GM19193 (cell line): Measurements from ENCODE around the gene TSPAN10.

Experiments
- POLR2A ChIP-seq: IDR thresholded peaks from 4 replicates; pipeline ENCODE4 v1.6.1; 2011; ENCODE audit not compliant: insufficient read depth, insufficient read length; ENCODE audit errors: extremely low read depth

TSPAN10 gene

DNA sequence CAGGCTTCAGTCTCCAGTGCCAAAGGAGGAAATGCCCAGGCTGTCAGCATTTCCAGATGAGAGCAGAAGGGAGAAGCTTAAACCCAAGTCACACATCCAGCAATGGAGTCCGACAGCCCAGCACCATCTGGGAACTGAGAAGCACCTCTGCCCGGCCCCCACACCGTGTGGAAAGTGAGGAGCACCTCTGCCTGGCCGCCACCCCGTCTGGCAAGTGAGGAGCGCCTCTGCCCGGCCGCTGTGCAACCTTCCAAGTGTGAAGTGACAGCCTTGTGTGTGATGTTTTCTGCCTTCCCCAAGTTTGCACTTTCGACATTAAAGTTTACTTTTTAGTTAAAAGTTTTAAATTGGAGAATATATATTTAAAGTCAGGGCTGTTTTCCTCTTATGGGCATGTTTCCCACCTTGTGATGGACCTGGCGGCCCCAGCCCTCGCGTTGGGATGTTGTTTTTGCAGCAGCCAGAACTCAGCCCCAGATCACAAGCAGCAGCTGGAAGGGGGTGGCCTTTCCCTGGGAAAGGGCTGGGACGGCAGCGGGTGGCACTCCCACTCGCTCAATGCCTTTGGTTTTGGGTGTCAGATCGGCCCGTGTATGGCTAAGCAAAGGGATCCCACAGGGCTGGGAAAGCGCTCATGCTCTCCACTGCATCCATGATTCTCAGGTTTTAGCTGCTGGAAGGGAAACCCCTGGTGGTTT, 36.7 kb downstream of the TSPAN10 start:
- TF ChIP-seq POLR2A, result no peak

DNA sequence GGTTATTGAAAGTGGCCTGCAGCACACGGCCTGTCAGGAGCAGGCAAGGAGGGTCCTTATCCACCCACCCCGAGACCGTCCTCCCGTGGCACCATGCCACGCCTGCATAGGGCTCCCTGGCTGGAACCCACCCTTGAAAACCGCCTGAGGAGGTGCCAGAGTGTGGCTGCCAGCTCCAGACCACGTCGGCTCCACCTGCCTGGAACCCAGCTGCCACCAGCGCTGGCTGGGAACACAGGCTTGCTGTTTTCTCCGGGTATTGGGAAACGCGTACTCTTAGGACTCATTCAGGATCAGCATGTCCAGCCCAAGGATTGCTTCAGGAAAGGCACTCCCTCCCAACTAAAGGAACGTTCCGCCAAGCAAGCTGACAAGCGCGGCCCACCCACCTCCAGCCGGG, 39.9 kb downstream of the TSPAN10 start:
- no peak for TF ChIP-seq POLR2A

DNA sequence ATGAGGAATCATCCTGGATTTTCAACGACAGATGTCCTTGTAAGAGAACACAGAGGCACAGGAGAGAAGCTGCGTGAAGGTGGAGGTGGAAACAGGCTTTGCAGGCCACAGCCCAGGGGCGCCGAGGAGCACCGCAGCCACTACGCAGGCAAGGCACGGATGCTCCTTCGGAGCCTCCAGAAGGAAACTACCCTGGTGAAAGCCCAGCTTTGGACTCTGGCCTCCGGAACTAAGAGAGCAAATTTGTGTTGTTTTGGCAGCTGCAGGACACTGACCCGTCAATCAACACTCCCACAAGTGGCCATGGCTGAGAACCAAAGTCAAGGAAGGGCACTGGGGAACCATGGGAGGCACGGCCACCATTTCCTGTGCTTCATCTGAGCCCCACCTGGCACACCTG, 43.2 kb downstream of the TSPAN10 start:
- TF ChIP-seq POLR2A, result no peak

DNA sequence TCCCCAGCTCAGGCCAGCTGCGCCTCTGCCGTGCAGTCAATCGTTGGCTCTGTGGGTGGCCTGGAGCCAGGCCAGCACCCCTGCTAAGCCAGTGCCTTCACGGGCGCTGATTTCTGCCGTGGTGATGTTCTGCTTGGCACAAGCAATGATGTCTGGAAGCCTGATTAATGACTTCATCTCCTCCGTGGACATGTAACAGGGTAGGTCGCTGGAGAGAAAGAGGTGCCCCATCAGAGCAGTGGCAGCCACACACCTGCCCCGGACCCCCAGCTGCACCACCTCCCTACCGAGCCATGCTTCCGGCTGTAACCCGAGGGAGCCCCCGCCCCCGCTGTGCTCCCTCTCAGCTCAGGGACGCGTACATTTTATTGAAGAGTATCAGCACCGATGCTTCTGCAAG, 44.7 kb downstream of the TSPAN10 start:
- TF ChIP-seq POLR2A, result no peak

DNA sequence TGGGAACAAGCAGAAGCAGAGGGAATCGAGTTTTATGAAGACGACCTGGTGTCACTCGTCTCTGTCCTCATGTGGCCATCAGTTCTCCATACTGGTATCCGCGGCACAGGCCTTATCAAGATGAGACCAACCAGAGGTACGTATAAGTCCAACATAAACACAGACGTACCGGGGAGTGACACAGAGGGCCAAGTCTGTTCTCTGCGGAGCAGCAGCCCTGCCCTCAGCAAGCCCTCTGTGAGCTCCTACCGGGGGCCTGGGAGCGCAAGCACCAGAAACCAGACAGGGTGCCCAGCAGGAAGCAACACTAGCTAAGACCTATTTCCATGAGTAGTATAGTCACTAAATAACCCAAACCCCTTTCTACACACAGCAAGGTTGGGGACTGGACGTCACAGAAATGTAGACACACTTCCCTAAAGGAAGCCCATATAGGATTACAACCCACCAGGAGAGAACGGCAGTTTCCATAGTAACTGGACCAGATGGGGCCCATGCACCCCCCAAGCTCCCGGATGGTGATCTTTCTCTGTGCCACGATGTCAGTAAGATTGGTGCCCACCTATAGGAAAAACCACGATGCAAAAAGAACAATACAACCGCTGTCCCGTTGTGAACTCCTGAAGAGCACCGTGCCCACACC, 45.7 kb downstream of the TSPAN10 start:
- TF ChIP-seq POLR2A, result no peak

DNA sequence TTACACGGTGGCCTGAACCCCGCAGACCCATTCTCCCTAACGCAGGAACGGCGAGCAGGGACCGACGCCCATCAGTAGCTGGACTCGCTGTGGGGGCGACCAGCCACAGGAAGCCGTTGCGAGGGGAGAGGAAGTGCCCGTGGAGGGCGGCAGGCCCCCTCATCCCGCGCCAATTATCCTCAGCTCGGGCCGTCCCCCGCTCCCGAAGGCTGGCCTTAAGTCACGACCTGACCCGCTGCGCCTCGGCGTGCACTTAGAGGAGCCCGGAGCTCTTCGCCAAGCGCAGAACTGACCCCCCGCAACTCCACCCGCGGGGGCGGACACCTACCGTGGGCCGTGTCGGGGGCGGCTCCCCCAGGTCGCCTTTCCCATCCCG, 46.2 kb downstream of the TSPAN10 start:
- no peak for TF ChIP-seq POLR2A

DNA sequence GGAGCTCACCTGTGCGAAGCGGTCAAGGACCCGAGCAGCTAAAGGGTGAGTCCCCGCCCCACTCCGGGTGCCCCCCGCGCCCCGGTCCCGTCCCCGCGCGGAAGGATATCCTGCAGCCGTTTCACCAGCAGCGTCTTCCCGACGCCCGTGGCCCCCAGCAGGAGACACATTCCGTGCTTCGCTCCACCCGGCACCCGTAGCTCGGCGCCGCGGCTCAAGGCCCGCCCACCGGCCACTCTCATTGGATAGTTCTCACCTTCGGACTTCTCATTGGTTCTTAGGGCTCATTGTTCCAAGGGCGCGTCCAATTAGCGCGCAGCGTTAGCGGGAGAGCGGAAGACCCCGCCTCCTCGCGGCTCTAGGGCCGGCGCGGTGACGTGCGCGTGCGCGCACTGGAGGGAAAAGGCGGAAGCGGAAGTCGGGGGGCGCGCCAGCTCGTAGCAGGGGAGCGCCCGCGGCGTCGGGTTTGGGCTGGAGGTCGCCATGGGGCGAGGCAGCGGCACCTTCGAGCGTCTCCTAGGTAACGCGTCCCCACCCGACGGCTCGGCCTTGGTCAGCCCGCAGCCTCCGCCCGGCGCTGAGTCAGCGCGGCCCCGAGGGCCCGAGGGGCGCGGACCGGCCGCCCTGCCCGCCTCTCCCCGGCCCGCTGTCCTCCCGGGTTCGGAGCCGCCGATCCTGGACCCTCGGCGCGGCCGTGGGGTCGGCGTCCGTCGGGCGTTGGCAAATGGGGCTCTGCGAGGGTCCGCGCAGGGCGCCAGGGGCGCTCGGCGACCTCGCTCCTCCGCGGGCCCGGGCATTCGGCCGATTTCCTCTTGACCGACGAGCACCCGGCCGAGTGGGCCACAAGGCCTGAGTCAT, 46.8 kb downstream of the TSPAN10 start, which contains the start of the genes ARL16 and HGS:
Gene ARL16, minus strand, starts transcription at position 214 of the 858 bp plus-strand sequence. Its CDS starts 44 bp downstream, at position 170.
Gene HGS, plus strand, starts transcription at position 428 of the 858 bp plus-strand sequence. Its CDS starts 56 bp downstream, at position 484.
- TF ChIP-seq POLR2A, result peak; percentile 76

DNA sequence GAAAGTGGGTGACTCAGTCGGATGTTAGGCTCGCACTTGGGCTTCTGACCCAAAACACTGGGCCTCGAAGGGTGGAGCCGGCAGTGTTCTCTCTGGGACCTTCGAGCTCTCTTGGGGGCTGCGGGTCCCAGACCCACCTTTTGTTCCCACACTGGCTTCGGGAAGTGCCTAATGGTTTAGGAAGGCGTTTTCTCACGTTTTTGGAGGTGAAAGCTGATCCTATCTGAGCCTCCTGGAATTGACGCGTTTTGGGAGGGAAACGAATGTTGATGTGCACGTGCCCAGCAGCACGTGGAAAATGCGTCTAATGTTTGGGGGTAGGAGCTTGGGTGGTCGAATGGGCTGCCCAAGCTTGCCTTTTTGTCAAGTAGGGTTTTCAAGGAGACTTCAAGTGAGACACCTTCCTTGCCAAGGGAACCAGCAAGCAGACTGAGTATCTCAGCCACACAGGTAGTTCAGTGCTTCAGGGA, 47.5 kb downstream of the TSPAN10 start:
- no peak for TF ChIP-seq POLR2A

DNA sequence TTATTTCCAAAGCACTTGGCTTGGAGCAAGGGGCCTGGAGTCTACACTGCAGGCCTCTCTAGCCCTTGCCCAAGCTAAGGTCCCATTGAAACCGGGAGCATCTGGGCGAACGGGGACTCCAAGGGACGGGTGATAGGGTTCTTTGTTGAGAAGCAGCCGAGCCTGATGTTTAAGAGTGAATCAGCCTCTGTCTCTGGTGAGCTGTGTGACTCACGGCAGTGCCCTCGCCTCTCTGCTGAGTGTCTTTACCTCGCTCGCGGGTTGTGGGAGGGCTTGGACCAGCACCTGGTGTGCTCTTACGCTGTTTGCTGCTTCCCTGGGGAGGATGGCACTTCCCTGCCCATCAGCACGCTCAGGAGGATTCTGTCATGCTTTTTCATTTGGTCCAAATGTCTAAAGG, 48.1 kb downstream of the TSPAN10 start:
- no peak for TF ChIP-seq POLR2A

DNA sequence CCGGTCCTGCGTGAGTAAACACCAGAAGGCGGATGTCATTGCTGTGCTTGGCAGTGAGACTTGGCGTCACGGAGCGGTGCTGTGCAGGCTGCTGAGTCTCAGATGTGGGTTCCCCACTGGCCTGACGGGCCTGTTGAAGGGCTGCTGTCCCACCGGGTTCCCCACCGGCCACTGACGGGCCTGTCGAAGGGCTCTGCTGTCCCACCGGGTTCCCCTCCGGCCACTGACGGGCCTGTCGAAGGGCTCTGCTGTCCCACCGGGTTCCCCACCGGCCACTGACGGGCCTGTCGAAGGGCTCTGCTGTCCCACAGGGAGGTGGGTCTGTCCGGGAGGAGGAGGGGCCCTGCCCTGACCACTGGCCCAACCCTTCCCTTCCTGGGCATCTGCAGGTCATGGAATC, 49.6 kb downstream of the TSPAN10 start:
- no peak for TF ChIP-seq POLR2A

DNA sequence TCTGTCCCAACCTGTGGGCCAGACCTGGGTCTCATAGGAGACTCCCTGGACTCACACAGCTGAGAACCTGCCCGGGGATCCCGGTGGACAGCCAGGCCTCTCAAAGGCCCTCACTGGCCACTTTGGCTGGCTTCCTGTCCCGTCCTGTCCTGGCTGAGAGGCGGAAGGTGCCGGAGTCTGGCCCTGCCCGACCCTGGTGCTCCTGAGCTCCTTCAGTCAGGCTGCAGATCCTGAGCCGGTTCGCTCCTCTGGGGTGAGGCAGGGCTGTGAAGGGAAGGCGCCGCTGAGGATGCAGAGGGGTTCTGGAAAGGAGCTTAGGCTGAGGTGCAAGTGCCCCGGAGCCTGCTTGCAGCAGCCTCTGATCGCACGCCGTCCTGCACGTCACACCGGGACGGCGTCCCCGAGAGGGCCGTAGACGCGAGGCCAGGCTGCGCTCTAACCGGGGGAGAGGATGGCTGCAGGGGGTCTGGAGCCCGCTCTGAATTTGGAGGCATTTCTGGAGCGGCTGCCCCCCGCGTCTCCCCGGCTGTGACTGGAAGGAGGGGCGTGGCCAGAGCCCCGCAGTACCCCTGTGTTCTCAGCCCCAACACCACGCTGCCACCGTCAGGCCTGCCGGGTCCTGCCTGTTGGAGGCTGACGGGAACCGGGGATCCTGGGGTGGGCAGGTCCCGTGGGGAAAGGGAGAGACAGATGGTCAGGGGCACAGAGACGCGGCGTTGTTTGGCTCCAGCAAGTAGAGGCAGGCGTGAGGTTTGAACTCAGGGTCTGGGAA, 51.0 kb downstream of the TSPAN10 start:
- no peak for TF ChIP-seq POLR2A

DNA sequence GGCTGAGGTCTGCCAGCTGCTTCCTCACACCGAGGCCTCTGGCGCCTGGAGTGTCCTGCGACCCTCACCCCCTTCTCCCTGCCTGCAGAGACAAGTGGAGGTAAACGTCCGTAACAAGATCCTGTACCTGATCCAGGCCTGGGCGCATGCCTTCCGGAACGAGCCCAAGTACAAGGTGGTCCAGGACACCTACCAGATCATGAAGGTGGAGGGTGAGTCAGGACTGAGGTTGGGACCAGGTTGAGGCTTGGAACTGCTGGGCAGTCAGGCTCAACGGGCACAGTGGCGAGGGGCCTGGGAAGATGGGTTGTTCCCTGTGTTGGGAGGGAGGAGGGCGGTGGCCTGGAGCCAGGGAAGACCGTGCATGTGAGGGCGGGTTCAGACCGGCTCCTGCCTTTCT, 51.6 kb downstream of the TSPAN10 start:
- no peak for TF ChIP-seq POLR2A

DNA sequence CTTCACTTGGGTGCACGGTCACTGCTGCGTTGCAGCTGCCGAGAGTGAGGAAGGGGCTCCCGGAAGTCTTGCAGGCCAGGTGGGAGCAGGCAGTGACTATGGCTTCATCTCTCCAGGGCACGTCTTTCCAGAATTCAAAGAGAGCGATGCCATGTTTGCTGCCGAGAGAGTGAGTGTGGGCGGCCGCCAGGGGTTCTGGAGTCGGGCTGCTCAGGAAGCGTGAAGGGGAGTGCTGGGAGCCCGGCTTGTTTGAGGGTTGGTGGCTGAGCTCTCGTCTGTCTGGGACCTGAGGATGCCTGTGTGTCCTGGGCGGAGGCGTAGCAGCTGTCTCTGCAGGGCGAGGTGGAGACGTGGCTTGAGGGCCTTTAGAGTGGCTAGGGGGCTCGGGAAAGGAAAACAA, 53.1 kb downstream of the TSPAN10 start:
- TF ChIP-seq POLR2A, result no peak

DNA sequence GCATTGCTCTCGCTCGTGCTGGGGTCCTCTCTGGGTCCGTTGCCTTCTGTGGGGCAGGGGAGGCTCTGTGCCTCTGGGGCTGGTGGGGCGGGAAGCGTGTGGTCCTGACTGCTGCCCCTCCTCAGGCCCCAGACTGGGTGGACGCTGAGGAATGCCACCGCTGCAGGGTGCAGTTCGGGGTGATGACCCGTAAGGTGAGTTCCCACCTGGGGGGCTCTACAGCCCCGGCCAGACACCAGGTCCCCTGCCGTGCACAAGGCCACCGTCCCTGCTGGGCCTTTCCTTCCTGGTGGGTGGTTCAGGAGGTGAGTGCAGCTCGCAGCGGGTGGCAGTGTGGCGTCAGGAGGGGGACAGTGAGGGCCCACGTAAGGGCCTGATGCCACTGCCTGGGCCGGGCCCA, 53.6 kb downstream of the TSPAN10 start:
- TF ChIP-seq POLR2A, result no peak

DNA sequence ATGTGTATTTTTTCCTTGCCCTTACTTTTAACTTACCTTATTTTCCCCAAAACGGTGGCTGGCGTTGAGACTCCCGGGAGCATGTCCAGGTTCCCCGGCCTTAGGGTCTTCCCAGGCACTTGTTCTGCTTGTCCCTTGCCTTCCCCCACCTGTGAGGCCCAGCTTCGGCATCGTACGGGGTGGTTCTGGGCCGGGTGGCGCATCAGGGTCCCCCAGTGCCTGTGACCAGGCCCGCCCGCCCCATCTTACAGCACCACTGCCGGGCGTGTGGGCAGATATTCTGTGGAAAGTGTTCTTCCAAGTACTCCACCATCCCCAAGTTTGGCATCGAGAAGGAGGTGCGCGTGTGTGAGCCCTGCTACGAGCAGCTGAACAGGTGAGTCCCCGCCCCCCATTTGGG, 54.2 kb downstream of the TSPAN10 start:
- no peak for TF ChIP-seq POLR2A
